ENCODE results near the gene ENGASE. TPM values are rescaled to one million over a fixed set of nuclear protein-coding genes. Genes with fewer than 3 reads are reported as not detected.
A peak's percentile ranks its signal among the peaks of the same experiment; 100 is the strongest.

Gene ENGASE
- polyA plus RNA-seq, 5 donors = 21.1 to 41.6 (median 31.5) TPM

GRCh38 chr17:79038545-79039135, 36.0 kb upstream of the ENGASE start:
- no peak for DNase-seq

GRCh38 chr17:79039171-79039570, 35.5 kb upstream of the ENGASE start:
- DNase-seq = no peak

GRCh38 chr17:79039886-79040285, 34.7 kb upstream of the ENGASE start:
- DNase-seq = no peak

GRCh38 chr17:79041041-79041570, 33.5 kb upstream of the ENGASE start:
- DNase-seq = no peak

GRCh38 chr17:79041723-79042420, 32.8 kb upstream of the ENGASE start:
- DNase-seq = no peak

DNA sequence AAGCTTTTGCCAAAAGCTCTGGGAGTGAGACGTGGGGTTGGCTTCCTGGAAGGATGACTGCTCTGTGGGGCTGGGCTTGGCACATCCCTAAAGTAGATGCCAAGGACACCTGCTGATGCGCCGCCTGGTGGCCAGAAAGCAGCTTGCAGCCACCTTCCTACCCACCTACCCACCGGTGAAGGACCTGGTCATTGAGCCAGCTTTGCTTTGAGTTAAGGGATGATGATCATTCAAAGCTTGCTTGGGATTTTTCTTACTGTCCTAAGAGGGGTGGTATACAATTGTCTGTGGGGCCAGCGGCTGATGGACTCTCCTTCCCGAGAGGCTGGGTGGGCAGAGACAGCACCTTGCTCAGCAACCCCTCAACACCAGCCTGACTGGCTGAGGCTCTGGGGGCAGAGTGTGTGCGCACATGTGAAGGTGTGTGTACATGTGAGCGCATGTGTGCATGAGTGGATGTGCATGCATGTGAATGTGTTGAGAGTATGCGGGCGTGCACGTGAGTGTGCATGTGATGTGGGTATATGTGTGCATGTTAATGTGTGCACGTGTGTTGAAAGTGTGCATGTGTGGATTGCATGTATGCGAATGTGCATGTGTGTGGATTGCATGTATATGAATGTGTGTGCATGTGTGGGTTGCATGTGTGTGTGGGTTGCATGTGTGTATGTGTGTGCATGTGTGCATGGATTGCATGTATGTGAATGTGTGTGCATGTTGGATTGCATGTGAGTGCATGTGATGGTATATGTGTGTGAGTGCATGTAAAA, 32.0 kb upstream of the ENGASE start:
- DNase-seq = no peak

GRCh38 chr17:79043191-79043930, 31.3 kb upstream of the ENGASE start:
- DNase-seq = no peak

DNA sequence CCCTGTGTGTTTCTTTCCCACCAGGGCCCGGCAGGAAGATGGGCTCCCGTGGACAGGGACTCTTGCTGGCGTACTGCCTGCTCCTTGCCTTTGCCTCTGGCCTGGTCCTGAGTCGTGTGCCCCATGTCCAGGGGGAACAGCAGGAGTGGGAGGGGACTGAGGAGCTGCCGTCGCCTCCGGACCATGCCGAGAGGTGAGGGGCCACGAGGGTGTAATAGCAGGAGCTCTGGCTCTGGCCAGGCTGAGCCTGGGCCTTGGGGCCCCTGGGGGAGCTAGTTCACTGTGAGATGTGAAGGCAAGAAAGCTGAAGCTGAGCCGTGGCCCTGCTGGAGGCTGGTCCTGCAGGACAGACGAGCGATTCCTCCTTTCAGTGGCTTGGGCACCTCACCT, 30.7 kb upstream of the ENGASE start:
- no peak for DNase-seq

DNA sequence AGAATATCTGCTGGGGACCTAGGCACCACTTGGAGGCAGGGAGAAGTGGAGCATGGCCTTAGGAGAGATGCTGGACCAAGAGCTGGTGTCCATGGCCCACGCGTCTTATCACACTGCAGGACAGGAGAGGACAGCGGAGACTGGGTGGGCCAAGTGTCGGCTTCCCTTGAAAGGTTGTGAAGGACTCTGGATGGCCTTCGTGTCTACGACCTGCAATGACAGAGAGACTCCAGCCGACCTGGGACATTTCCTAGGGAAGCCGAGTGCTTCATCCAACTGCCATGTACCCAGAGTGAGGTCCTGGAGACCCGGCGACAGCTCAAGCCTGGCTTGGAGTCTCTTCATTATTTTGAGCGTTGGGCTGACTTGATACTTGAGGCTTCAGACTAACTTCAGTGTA, 30.2 kb upstream of the ENGASE start:
- DNase-seq = no peak

- DNase-seq = no peak
These were observed 29.5 kb upstream of the ENGASE start for GRCh38 chr17:79045001-79045729.

- DNase-seq = peak; percentile 36 to 53
These were observed 28.8 kb upstream of the ENGASE start for GRCh38 chr17:79045842-79046196.

DNA sequence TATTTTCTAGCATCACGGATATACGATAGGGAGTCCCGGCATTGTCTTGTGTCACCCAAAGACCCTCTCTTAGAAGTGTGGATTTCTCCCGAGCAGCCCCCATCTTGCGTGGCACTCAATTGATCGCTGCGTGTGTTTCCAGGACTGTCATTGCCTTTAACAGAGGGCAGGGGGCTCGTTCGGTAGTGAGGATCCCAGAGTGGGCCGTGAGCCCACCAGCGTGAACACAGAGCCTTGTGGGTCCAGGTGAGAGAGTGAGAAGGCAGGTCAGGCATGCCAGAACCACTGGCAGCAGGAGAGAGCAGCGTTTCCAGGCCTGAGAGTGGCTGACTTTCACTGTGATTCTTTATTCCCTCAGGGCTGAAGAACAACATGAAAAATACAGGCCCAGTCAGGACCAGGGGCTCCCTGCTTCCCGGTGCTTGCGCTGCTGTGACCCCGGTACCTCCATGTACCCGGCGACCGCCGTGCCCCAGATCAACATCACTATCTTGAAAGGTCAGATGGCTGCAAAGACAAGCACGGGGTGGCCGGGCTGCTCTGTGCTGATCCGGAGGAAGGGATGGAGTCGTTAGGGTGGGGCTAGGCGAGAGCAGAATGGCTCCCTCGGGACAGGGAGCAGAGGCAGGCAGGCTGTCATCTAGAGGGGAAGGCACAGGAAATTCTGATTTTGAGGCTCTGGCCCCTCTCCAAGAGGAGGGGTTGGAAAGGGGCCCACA, 28.3 kb upstream of the ENGASE start:
- no peak for DNase-seq

- no peak for DNase-seq
These were observed 27.7 kb upstream of the ENGASE start for GRCh38 chr17:79046916-79047280.

- DNase-seq = no peak
These were observed 27.2 kb upstream of the ENGASE start for GRCh38 chr17:79047291-79047920.

DNA sequence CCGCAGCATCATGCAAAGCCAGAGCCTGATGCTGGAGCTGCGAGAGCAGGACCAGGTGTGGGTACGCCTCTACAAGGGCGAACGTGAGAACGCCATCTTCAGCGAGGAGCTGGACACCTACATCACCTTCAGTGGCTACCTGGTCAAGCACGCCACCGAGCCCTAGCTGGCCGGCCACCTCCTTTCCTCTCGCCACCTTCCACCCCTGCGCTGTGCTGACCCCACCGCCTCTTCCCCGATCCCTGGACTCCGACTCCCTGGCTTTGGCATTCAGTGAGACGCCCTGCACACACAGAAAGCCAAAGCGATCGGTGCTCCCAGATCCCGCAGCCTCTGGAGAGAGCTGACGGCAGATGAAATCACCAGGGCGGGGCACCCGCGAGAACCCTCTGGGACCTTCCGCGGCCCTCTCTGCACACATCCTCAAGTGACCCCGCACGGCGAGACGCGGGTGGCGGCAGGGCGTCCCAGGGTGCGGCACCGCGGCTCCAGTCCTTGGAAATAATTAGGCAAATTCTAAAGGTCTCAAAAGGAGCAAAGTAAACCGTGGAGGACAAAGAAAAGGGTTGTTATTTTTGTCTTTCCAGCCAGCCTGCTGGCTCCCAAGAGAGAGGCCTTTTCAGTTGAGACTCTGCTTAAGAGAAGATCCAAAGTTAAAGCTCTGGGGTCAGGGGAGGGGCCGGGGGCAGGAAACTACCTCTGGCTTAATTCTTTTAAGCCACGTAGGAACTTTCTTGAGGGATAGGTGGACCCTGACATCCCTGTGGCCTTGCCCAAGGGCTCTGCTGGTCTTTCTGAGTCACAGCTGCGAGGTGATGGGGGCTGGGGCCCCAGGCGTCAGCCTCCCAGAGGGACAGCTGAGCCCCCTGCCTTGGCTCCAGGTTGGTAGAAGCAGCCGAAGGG, 26.4 kb upstream of the ENGASE start:
- no peak for DNase-seq

DNA sequence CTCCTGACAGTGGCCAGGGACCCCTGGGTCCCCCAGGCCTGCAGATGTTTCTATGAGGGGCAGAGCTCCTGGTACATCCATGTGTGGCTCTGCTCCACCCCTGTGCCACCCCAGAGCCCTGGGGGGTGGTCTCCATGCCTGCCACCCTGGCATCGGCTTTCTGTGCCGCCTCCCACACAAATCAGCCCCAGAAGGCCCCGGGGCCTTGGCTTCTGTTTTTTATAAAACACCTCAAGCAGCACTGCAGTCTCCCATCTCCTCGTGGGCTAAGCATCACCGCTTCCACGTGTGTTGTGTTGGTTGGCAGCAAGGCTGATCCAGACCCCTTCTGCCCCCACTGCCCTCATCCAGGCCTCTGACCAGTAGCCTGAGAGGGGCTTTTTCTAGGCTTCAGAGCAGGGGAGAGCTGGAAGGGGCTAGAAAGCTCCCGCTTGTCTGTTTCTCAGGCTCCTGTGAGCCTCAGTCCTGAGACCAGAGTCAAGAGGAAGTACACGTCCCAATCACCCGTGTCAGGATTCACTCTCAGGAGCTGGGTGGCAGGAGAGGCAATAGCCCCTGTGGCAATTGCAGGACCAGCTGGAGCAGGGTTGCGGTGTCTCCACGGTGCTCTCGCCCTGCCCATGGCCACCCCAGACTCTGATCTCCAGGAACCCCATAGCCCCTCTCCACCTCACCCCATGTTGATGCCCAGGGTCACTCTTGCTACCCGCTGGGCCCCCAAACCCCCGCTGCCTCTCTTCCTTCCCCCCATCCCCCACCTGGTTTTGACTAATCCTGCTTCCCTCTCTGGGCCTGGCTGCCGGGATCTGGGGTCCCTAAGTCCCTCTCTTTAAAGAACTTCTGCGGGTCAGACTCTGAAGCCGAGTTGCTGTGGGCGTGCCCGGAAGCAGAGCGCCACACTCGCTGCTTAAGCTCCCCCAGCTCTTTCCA, 25.5 kb upstream of the ENGASE start:
- DNase-seq = no peak

DNA sequence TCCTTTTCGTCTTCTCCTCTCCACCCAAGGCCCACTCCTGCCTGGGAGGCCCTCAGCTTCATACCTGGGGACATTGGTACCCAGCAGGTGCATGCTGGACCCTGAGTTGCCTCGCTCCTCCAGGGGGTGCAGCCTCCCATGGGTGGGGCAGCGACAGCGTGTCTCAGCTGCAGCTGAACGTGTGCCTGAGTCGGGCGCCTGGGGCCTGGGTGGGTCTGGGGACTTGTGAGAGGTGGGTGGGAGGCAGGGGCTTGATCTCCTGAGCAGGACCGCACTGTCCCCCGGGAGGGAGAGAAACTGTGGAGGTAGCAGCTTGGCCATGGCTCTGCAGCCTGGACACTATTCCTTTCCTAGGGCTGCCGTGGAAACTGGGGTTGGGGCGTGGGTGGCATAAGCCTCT, 24.8 kb upstream of the ENGASE start:
- no peak for DNase-seq

GRCh38 chr17:79050551-79050950, 24.1 kb upstream of the ENGASE start:
- no peak for DNase-seq
